ENCODE results near the gene COL28A1. TPM values are rescaled to one million over a fixed set of nuclear protein-coding genes. Genes with fewer than 3 reads are reported as not detected.

The COL28A1 gene
- total RNA-seq, 1 experiment from 2014 or later = 1.3 TPM

DNA sequence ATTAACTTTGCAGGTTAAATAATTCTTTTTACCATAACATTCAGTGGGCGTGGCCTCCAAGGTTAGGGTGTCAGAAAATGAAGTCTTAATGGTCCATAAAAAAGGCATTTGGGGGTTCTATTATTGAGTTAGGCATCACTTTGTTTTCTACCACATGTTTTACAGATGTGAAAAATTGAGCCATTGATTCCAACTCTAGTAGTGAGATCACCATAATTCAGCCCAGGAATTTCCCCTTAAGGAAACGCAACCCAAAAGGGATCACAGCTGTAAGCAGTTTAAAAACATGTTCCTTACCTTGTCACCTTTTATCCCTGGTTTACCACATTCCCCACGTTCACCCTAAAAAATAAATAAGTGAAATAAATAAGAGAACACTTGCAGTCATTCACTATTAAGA is 24.9 kb downstream of the COL28A1 start:
- H3K27me3 Mint-ChIP-seq (ENCODE audit: unreplicated experiment) = no peaks in the 10 kb centered on the region
- no peak overlapping the region for H3K4me3 Mint-ChIP-seq (ENCODE audit: low read depth, unreplicated experiment)
- no peaks in the 10 kb centered on the region for H3K36me3 Mint-ChIP-seq (ENCODE audit: insufficient read depth, unreplicated experiment)
- H3K4me1 Mint-ChIP-seq (ENCODE audit: low read depth, unreplicated experiment) = peaks cover 26% of the 10 kb centered on the region
- intact Hi-C loops (cut with micrococcal nuclease; ENCODE audit: unreplicated experiment) = loop anchor here (10.0 kb wide), 1 partner anchor 326 kb away; the partner anchor contains the start of gene C1GALT1
- no TSS peak for BruUV-seq (replicated peaks)
- CTCF ChIA-PET = no interaction called here
- no peak overlapping the region for H3K27ac Mint-ChIP-seq (ENCODE audit: unreplicated experiment)
- DNase-seq = no peak
- TF ChIP-seq, protein P1, sequence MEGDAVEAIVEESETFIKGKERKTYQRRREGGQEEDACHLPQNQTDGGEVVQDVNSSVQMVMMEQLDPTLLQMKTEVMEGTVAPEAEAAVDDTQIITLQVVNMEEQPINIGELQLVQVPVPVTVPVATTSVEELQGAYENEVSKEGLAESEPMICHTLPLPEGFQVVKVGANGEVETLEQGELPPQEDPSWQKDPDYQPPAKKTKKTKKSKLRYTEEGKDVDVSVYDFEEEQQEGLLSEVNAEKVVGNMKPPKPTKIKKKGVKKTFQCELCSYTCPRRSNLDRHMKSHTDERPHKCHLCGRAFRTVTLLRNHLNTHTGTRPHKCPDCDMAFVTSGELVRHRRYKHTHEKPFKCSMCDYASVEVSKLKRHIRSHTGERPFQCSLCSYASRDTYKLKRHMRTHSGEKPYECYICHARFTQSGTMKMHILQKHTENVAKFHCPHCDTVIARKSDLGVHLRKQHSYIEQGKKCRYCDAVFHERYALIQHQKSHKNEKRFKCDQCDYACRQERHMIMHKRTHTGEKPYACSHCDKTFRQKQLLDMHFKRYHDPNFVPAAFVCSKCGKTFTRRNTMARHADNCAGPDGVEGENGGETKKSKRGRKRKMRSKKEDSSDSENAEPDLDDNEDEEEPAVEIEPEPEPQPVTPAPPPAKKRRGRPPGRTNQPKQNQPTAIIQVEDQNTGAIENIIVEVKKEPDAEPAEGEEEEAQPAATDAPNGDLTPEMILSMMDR (IDR thresholded peaks at IDR 0.05; ENCODE audit: unreplicated experiment) = no peak
- H3K9me3 Mint-ChIP-seq (ENCODE audit: low read depth, unreplicated experiment) = no peaks in the 10 kb centered on the region

DNA sequence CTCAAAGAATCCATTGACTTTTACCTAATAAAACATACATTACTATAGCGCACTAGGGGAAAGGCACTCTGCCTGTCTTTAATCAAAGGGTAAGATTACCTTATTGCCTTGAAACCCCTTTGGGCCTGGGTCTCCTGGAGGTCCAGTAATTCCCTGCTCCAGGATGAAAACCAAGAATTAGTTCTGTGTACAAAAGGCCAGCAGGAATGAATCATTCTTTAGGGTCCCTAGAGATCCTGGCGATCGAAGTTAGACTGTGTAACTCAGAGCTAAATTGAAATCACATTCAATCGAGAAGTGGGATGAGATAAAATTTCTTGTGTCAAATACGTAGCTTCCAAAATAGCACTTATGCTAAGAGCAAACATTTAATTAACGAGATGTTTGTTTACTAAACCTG is 29.8 kb downstream of the COL28A1 start:
- Mint-ChIP-seq H3K9me3 (ENCODE audit: low read depth, unreplicated experiment) (no peaks in the 10 kb centered on the region), H3K27me3 (ENCODE audit: unreplicated experiment) (no peaks in the 10 kb centered on the region), H3K36me3 (ENCODE audit: insufficient read depth, unreplicated experiment) (no peaks in the 10 kb centered on the region), H3K27ac (ENCODE audit: unreplicated experiment) (no peak overlapping the region), H3K4me3 (ENCODE audit: low read depth, unreplicated experiment) (no peak overlapping the region), H3K4me1 (ENCODE audit: low read depth, unreplicated experiment) (no peaks in the 10 kb centered on the region)
- no peak for DNase-seq
- intact Hi-C loops (cut with micrococcal nuclease; ENCODE audit: unreplicated experiment) = no loop called here
- TF ChIP-seq, protein P1 (IDR thresholded peaks at IDR 0.05; ENCODE audit: unreplicated experiment) = no peak
- CTCF ChIA-PET = interaction anchor here (1.1 kb wide), 1 partner anchor 14 kb away, joined by 3 read pairs; no protein-coding TSS in a partner anchor
- no TSS peak for BruUV-seq (replicated peaks)

DNA sequence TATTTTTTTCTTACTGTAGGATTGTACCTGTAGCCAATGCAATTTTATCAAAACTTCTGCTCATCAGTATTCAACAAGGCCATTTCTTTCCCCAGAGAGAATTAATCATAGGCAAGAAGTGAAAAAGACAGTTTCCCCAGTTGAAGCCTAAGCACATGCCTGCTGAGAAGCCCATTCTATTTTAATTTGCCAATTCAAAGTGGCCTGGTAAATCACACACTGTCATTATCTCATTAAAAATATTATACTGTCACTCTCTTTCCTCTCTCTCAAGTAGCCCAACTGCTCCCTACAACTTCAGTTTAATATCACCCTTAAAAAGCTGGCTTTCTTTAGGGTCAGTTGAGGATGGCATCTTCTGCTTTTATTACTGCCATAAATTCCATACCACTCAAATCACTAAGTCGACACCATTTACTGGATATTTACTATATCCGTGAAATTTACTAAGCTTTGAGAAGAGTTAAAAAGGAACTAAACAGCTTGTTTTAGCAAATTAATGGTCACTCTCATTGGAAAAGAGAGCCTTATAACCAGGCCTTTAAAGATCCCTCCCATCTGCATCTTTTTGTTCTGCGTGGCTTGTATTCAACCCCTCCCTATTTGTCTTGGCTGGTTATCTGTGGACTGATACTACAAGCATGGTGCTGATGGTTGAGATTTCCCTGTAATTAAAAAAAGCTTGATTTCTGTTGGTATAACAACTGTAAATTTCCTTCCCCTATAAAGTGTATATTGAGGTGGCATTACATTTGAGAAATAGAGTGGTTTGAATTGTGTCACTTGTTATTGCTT is 30.6 kb downstream of the COL28A1 start:
- H3K27me3 Mint-ChIP-seq (ENCODE audit: unreplicated experiment) = no peaks in the 10 kb centered on the region
- intact Hi-C loops (cut with micrococcal nuclease; ENCODE audit: unreplicated experiment) = no loop called here
- BruUV-seq (replicated peaks) = no TSS peak

DNA sequence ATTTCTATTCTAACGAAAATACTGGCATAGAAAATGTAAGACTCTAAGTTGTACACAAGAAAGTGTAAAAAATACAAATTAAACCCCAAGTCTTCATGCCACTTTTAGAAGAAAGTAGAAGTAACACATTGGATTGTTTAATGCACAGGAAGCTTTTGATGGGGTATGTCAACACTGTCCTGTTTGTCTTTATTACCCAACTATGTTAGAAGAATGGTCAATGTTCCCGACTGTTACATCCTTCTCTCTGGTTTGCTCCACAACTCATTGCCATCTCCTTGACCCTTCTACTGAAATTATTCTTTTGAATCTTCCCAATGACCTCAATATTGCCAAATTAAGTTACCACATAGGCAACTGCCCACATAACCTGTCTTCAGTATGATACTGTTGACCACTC is 35.8 kb downstream of the COL28A1 start:
- H3K4me3 Mint-ChIP-seq (ENCODE audit: low read depth, unreplicated experiment) = no peak overlapping the region
- H3K27me3 Mint-ChIP-seq (ENCODE audit: unreplicated experiment) = no peaks in the 10 kb centered on the region
- DNase-seq = no peak
- TF ChIP-seq, protein P1 (IDR thresholded peaks at IDR 0.05; ENCODE audit: unreplicated experiment) = no peak
- intact Hi-C loops (cut with micrococcal nuclease; ENCODE audit: unreplicated experiment) = no loop called here
- BruUV-seq (replicated peaks) = no TSS peak
- no peaks in the 10 kb centered on the region for H3K4me1 Mint-ChIP-seq (ENCODE audit: low read depth, unreplicated experiment)
- no peaks in the 10 kb centered on the region for H3K9me3 Mint-ChIP-seq (ENCODE audit: low read depth, unreplicated experiment)
- no peak overlapping the region for H3K27ac Mint-ChIP-seq (ENCODE audit: unreplicated experiment)
- H3K36me3 Mint-ChIP-seq (ENCODE audit: insufficient read depth, unreplicated experiment) = no peaks in the 10 kb centered on the region
- CTCF ChIA-PET = interaction anchor here (0.6 to 1.6 kb wide), 2 partner anchors 13 to 83 kb away, joined by 4 to 6 read pairs; no protein-coding TSS in a partner anchor

More for the DNA sequence above, 30.6 kb downstream of the COL28A1 start:
- TF ChIP-seq, protein P1 (IDR thresholded peaks at IDR 0.05; ENCODE audit: unreplicated experiment) = no peak
- DNase-seq = no peak
- no peaks in the 10 kb centered on the region for H3K4me1 Mint-ChIP-seq (ENCODE audit: low read depth, unreplicated experiment)
- no peak overlapping the region for H3K4me3 Mint-ChIP-seq (ENCODE audit: low read depth, unreplicated experiment)
- H3K27ac Mint-ChIP-seq (ENCODE audit: unreplicated experiment) = no peak overlapping the region
- H3K9me3 Mint-ChIP-seq (ENCODE audit: low read depth, unreplicated experiment) = no peaks in the 10 kb centered on the region
- no peaks in the 10 kb centered on the region for H3K36me3 Mint-ChIP-seq (ENCODE audit: insufficient read depth, unreplicated experiment)
- CTCF ChIA-PET = interaction anchor here (0.8 kb wide), 1 partner anchor 52 kb away, joined by 3 read pairs; no protein-coding TSS in a partner anchor
